Glomerular visceral epithelial cell (primary cell): ENCODE data around the gene COL8A2.
A peak's percentile ranks its signal among the peaks of the same experiment; 100 is the strongest.
"Not testable (repeated sequence)": the region's sequence is repeated elsewhere in the genome, so short reads cannot be mapped to it uniquely, and the experiment has no call there.

Experiments used
- DNase-seq: peaks from one replicate; pipeline ENCODE4 v3.0.0-alpha.2; 2016; ENCODE audit errors: extremely low spot score

COL8A2 gene

DNA sequence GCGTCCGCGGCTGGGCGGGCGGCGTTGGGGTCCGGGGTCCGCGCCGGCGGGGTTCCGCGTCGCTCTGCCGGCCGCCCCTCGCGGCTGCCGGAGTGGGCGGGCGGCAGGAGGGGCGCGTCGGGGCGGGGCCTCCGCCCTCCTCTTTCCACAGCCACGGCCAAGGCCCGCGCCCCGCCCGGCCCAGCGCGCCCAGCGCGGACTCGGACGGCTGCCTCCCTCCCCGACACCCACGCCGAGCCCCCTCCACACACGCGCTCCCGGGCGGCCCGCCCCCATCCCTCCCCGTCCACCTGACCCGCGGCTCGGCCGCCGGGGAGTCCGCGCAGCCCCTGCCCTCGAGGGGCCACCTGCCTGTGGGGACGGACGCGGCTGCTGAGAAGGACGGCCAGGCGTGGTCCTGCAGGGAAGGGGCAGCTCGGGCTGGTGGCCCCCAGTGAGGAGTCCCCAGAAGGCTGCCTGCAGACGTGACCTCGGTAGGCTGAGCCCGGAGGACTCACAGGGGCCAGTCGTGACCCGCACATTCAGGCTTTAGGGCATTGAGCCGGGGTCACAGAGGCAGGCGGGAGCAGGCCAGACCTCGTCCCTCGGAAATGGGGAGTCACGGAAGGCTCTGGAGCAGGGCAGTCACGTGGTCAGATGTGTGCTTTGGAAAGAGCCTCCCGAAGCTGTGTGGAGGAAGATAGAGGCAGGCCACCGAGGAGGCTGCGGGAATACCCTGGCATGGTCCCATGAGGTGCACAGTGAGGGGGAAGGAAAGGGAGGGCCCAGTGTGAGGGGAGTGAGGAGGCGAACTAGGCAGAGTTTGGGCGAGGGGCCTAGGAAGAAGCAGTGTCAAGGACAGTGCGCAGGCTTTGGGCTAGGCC lies at the start of gene COL8A2:
Gene COL8A2 (minus strand): TSS at position 94 of the 863 bp plus-strand sequence. CDS start 24,980 bp downstream, outside the sequence.
- DNase-seq, result no peak

DNA sequence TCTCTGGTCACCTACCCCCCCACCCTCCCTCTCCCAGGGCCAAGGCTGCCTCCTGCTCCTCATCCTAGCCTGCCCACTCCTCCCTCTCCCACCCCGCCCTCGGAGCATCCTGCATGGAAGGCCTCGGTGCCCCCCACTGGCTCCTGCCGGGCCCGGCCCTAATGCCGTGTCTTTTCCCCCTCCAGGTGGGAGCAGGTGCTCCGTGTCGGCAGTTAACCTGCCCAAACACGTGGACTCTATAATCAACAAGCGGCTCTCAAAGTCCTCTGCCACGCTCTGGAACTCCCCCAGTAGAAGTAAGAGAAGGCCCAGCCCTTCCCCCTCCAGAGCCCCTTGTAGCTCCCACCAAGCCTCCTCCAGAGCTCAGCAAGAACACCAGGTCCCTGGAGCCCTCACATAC lies 49.7 kb upstream of the COL8A2 start:
- no peak for DNase-seq

GRCh38 chr1:36172983-36173382 lies 48.0 kb upstream of the COL8A2 start:
- peak; percentile 62 for DNase-seq

- no peak for DNase-seq
Observed at GRCh38 chr1:36172017-36172747, 47.2 kb upstream of the COL8A2 start.

DNA sequence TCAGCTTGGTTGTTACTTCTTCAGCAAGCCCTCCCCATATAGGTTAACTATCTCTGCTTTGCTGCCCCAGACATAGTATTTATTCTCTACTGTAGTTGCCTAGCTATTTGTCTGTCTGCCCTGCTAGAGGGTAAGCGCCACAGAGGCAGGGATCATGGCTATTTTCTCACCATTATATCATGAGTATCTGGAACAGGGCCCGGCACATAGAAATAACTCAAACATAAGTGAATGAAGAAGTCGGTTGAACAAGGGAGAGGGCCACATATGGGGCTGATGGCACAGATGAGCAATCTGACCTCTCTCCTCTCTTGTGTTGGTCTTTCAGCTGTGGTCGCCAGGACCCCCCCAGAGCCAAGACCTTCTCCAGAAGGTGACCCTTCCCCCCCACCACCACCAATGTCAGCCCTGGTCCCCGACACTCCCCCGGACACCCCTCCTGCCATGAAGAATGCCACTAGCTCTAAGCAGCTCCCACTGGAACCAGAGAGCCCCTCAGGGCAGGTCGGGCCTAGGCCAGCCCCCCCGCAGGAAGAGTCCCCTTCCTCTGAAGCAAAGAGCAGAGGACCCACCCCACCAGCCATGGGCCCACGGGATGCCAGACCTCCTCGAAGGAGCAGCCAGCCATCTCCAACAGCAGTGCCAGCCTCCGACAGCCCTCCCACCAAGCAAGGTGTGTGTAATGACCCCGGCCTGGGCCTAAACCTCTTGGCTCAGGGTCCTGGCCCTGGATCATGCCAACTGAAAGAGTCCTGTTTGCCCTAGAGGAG lies 45.8 kb upstream of the COL8A2 start:
- DNase-seq, result no peak

DNA sequence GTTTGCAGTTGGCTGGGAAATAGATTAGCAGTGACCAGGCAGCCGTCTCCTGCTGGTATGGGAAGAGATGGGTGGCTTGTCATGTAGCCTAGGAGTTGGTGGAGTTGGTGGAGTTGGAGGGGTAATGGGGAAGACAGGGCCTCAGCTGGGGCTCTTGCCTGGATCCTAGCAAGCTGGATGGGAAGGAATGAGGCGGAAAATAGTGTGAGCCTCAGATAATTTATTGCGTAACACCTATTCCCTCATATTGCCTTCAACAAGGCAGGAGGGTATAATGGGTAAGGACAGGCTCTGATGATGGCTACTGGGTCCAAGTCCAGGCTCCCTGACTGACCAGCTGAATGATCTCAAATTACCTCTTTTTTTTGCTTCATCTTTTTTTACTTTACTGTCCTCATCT lies 43.5 kb upstream of the COL8A2 start:
- DNase-seq, result no peak

- DNase-seq, result no peak
Observed at GRCh38 chr1:36166938-36167905, 42.2 kb upstream of the COL8A2 start.

- DNase-seq, result no peak
Observed at GRCh38 chr1:36166136-36166535, 41.1 kb upstream of the COL8A2 start.

DNA sequence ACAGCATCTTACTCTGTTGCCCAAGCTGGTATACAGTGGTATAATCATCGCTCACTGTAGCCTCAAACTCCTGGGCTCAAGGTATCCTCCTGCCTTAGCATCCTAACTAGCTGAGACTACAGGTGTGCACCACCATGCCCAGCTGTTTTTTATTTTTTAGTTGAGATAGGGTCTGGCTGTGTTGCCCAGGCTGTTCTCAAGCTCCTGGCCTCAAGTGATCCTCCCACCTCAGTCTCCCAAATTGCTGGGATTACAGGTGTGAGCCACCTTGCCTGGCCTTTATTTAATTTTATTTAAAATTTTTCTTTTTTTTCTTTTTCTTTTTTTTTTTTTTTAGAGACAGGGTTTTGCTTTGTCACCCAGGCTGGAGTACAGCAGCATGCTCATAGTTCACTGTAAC lies 40.1 kb upstream of the COL8A2 start:
- no peak for DNase-seq

DNA sequence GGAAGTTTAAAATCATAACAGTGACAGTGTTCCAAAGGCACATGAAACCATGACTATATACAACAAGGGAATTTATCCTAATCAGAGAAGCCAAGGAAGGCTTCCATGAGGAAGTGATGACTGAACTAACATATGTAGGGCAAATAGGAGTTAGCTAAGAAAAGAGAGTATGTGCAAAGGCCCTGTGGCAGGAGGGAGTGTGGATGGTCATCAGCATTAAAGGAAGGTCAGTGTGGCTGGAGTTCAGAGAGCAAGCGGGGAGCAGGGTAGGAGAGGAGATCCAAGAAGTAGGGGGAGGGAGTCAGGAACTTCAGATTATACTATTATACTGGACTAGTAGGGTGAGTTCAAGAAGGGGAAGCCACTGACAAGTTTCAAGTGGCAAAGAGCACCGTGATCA lies 39.3 kb upstream of the COL8A2 start:
- no peak for DNase-seq

- no peak for DNase-seq
Observed at GRCh38 chr1:36163426-36163825, 38.4 kb upstream of the COL8A2 start.

GRCh38 chr1:36162680-36163239 lies 37.7 kb upstream of the COL8A2 start:
- DNase-seq, result no peak

DNA sequence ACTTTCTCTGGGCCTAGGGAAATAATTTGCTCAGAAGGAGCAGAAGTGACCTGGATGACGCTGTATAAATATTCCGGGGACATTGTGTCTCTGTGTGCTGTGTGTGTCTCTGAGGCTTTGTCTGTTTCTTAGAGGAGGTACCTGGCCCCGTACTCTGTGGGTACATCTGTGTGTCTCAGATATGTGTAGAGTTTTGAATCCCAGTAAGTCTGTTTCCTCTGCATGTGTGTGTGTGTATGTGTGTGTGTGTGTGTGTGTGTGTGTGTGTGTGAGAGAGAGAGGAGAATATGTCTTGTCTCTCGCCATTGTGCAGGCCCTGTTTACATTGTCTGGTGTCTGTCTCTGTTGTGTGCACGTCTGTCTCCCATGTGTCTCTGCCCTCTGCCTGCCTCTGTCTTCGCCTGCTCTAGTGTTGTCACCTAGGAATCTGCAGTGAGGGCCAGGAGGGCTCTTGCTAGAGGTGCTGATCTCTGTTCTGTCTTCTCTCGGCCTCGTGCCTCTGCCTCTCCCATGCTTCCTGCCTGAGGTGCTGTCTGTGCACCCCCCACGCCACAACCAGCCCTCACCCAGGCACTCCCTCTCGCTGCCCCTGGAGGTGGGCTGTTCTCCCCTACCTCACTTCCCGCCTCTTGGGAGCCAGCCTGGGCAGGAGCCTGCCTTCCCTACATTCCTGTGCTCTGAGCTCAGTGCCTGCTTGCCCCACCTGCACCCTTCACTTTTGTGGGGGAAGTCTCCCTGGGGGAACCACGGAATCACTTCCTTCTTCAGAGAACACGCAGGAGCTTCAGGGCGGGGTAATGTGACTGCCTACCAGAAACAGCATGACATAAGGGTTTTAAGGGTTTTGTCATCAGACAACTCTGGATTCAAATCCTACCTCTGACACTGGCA lies 36.9 kb upstream of the COL8A2 start:
- DNase-seq, result peak; percentile 94

GRCh38 chr1:36160949-36161485 lies 36.0 kb upstream of the COL8A2 start:
- peak; percentile 88 for DNase-seq

GRCh38 chr1:36160388-36160948 lies 35.4 kb upstream of the COL8A2 start:
- no peak for DNase-seq

- no peak for DNase-seq
Observed at GRCh38 chr1:36159614-36160387, 34.8 kb upstream of the COL8A2 start.

GRCh38 chr1:36158827-36159252 lies 33.8 kb upstream of the COL8A2 start:
- DNase-seq, result not testable (repeated sequence)
